Measurements from ENCODE around the gene RC3H2. TPM values are rescaled to one million over a fixed set of nuclear protein-coding genes. Genes with fewer than 3 reads are reported as not detected.

Gene RC3H2
- total and polyA plus RNA-seq, 2 donors (not counting 1 experiment from before 2014, with no cell fraction given) = 35.7 to 43.1 TPM

- no peaks in the 10 kb centered on the region for H3K9me3 ChIP-seq (ENCODE audit: control insufficient read depth, insufficient read depth, low read depth, low read length)
- no peak overlapping the region for H3K4me3 ChIP-seq (replicated peaks in 1 of 4; ENCODE audit: control extremely low read depth in 1 of 4, insufficient read depth in 1 of 4, low read depth in 3 of 4, low read length in 4 of 4)
- H4K20me1 ChIP-seq (ENCODE audit: control insufficient read depth, extremely low read depth, insufficient read depth, low read length) = peaks cover 3% of the 10 kb centered on the region
- no peak for DNase-seq (ENCODE audit: low read depth in 2 of 2)
- no peaks in the 10 kb centered on the region for H3K27me3 ChIP-seq (ENCODE audit: control insufficient read depth, insufficient read depth, low read length)
- H3K79me2 ChIP-seq (ENCODE audit: control insufficient read depth, insufficient read depth, low read length) = peaks cover 70% of the 10 kb centered on the region
- H3K4me1 ChIP-seq (ENCODE audit: control insufficient read depth, extremely low read depth, insufficient read depth, low read length) = peaks cover 2% of the 10 kb centered on the region
- no peak overlapping the region for H3K9ac ChIP-seq (ENCODE audit: insufficient read depth, low read length)
- no peak overlapping the region for H3K4me2 ChIP-seq (ENCODE audit: extremely low read depth, insufficient read depth, low read length)
- H3K27ac ChIP-seq (ENCODE audit: insufficient read depth, low read length) = no peak overlapping the region
- no peak overlapping the region for H2AFZ ChIP-seq (ENCODE audit: low read length)
- TF ChIP-seq EZH2 (IDR thresholded peaks at IDR 0.05; ENCODE audit: low read length, missing control alignments) = no peak
- no peak for TF ChIP-seq CTCF (conservative IDR thresholded peaks at IDR 0.05 in 1 of 2, IDR thresholded peaks at IDR 0.05 in 1 of 2; ENCODE audit: low read depth in 1 of 2, low read length in 2 of 2)
- no peaks in the 10 kb centered on the region for H3K36me3 ChIP-seq (ENCODE audit: control insufficient read depth, insufficient read depth, low read length)
Observed at GRCh38 chr9:122948313-122948712, 43.2 kb upstream of the RC3H2 start.

- Histone ChIP-seq H3K27ac (ENCODE audit: insufficient read depth, low read length) (no peak overlapping the region), H3K4me1 (ENCODE audit: control insufficient read depth, extremely low read depth, insufficient read depth, low read length) (peaks cover 2% of the 10 kb centered on the region), H3K36me3 (ENCODE audit: control insufficient read depth, insufficient read depth, low read length) (no peaks in the 10 kb centered on the region), H3K27me3 (ENCODE audit: control insufficient read depth, insufficient read depth, low read length) (no peaks in the 10 kb centered on the region), H3K9me3 (ENCODE audit: control insufficient read depth, insufficient read depth, low read depth, low read length) (no peaks in the 10 kb centered on the region), H3K9ac (ENCODE audit: insufficient read depth, low read length) (no peak overlapping the region), H4K20me1 (ENCODE audit: control insufficient read depth, extremely low read depth, insufficient read depth, low read length) (peaks cover 3% of the 10 kb centered on the region), H3K4me2 (ENCODE audit: extremely low read depth, insufficient read depth, low read length) (no peak overlapping the region), H3K4me3 (replicated peaks in 1 of 4; ENCODE audit: control extremely low read depth in 1 of 4, insufficient read depth in 1 of 4, low read depth in 3 of 4, low read length in 4 of 4) (no peak overlapping the region), H3K79me2 (ENCODE audit: control insufficient read depth, insufficient read depth, low read length) (peaks cover 81% of the 10 kb centered on the region), H2AFZ (ENCODE audit: low read length) (no peak overlapping the region)
- no peak for TF ChIP-seq CTCF (conservative IDR thresholded peaks at IDR 0.05 in 1 of 2, IDR thresholded peaks at IDR 0.05 in 1 of 2; ENCODE audit: low read depth in 1 of 2, low read length in 2 of 2)
- no peak for TF ChIP-seq EZH2 (IDR thresholded peaks at IDR 0.05; ENCODE audit: low read length, missing control alignments)
- DNase-seq (ENCODE audit: low read depth in 2 of 2) = no peak
Observed at GRCh38 chr9:122946461-122947005, 41.4 kb upstream of the RC3H2 start.

- TF ChIP-seq CTCF (conservative IDR thresholded peaks at IDR 0.05 in 1 of 2, IDR thresholded peaks at IDR 0.05 in 1 of 2; ENCODE audit: low read depth in 1 of 2, low read length in 2 of 2) = no peak
- TF ChIP-seq EZH2 (IDR thresholded peaks at IDR 0.05; ENCODE audit: low read length, missing control alignments) = no peak
- Histone ChIP-seq H3K9ac (ENCODE audit: insufficient read depth, low read length) (no peak overlapping the region), H3K4me2 (ENCODE audit: extremely low read depth, insufficient read depth, low read length) (peak overlapping the region; percentile 50), H3K27ac (ENCODE audit: insufficient read depth, low read length) (no peak overlapping the region), H2AFZ (ENCODE audit: low read length) (no peak overlapping the region), H3K4me1 (ENCODE audit: control insufficient read depth, extremely low read depth, insufficient read depth, low read length) (peaks cover 2% of the 10 kb centered on the region), H3K9me3 (ENCODE audit: control insufficient read depth, insufficient read depth, low read depth, low read length) (no peaks in the 10 kb centered on the region), H3K4me3 (replicated peaks in 1 of 4; ENCODE audit: control extremely low read depth in 1 of 4, insufficient read depth in 1 of 4, low read depth in 3 of 4, low read length in 4 of 4) (no peak overlapping the region), H3K79me2 (ENCODE audit: control insufficient read depth, insufficient read depth, low read length) (peaks cover 80% of the 10 kb centered on the region), H3K36me3 (ENCODE audit: control insufficient read depth, insufficient read depth, low read length) (no peaks in the 10 kb centered on the region), H4K20me1 (ENCODE audit: control insufficient read depth, extremely low read depth, insufficient read depth, low read length) (peaks cover 3% of the 10 kb centered on the region), H3K27me3 (ENCODE audit: control insufficient read depth, insufficient read depth, low read length) (no peaks in the 10 kb centered on the region)
- DNase-seq (ENCODE audit: low read depth in 2 of 2) = peak in 1 of 2 donors; percentile 59
Observed at GRCh38 chr9:122944960-122945888, 40.1 kb upstream of the RC3H2 start.
